Measurements from ENCODE around the gene SMIM29.

The SMIM29 gene

GRCh38 chr6:34248727-34249468, at the start of gene SMIM29:
SMIM29 (minus strand) TSS chr6:34249006; CDS start chr6:34247791, 1,215 bp downstream.
- H3K36me3 ChIP-seq (ENCODE audit: insufficient read depth, low read length): peaks cover 10% of the 10 kb centered on the region

GRCh38 chr6:34295721-34296120, 46.9 kb upstream of the SMIM29 start:
- no peak overlapping the region for H2AFZ ChIP-seq (ENCODE audit: low read depth, low read length)
- H3K27me3 ChIP-seq (ENCODE audit: insufficient read depth, low read length): no peaks in the 10 kb centered on the region
- H3K36me3 ChIP-seq (ENCODE audit: insufficient read depth, low read length): peaks cover 45% of the 10 kb centered on the region
- H3K4me3 ChIP-seq (ENCODE audit: low read length): no peak overlapping the region
- H3K4me1 ChIP-seq (ENCODE audit: insufficient read depth, low read length): no peaks in the 10 kb centered on the region
- no peaks in the 10 kb centered on the region for H3K9me3 ChIP-seq (ENCODE audit: low read length)

More at GRCh38 chr6:34248727-34249468, at the start of gene SMIM29:
- H2AFZ ChIP-seq (ENCODE audit: low read depth, low read length): peak within 1 kb of the TSS; percentile 85
- peaks cover 12% of the 10 kb centered on the region for H3K4me1 ChIP-seq (ENCODE audit: insufficient read depth, low read length)
- no peaks in the 10 kb centered on the region for H3K9me3 ChIP-seq (ENCODE audit: low read length)
- H3K27me3 ChIP-seq (ENCODE audit: insufficient read depth, low read length): no peaks in the 10 kb centered on the region
- H3K4me3 ChIP-seq (ENCODE audit: low read length): peak within 1 kb of the TSS; percentile 78

- no peaks in the 10 kb centered on the region for H3K27me3 ChIP-seq (ENCODE audit: insufficient read depth, low read length)
- H3K4me3 ChIP-seq (ENCODE audit: low read length): no peak overlapping the region
- H2AFZ ChIP-seq (ENCODE audit: low read depth, low read length): no peak overlapping the region
- peaks cover 55% of the 10 kb centered on the region for H3K36me3 ChIP-seq (ENCODE audit: insufficient read depth, low read length)
- H3K4me1 ChIP-seq (ENCODE audit: insufficient read depth, low read length): no peaks in the 10 kb centered on the region
- no peaks in the 10 kb centered on the region for H3K9me3 ChIP-seq (ENCODE audit: low read length)
Measured at GRCh38 chr6:34292954-34293353, 44.1 kb upstream of the SMIM29 start.

- H3K4me3 ChIP-seq (ENCODE audit: low read length): no peak overlapping the region
Measured at GRCh38 chr6:34289137-34289536, 40.3 kb upstream of the SMIM29 start.

GRCh38 chr6:34288581-34288980, 39.8 kb upstream of the SMIM29 start:
- Histone ChIP-seq H3K4me1 (ENCODE audit: insufficient read depth, low read length) (no peaks in the 10 kb centered on the region), H3K27me3 (ENCODE audit: insufficient read depth, low read length) (no peaks in the 10 kb centered on the region), H3K9me3 (ENCODE audit: low read length) (no peaks in the 10 kb centered on the region), H3K4me3 (ENCODE audit: low read length) (no peak overlapping the region), H2AFZ (ENCODE audit: low read depth, low read length) (no peak overlapping the region), H3K36me3 (ENCODE audit: insufficient read depth, low read length) (peaks cover 68% of the 10 kb centered on the region)

More at GRCh38 chr6:34289137-34289536, 40.3 kb upstream of the SMIM29 start:
- Histone ChIP-seq H3K36me3 (ENCODE audit: insufficient read depth, low read length) (peaks cover 66% of the 10 kb centered on the region), H3K9me3 (ENCODE audit: low read length) (no peaks in the 10 kb centered on the region), H3K27me3 (ENCODE audit: insufficient read depth, low read length) (no peaks in the 10 kb centered on the region), H3K4me1 (ENCODE audit: insufficient read depth, low read length) (no peaks in the 10 kb centered on the region), H2AFZ (ENCODE audit: low read depth, low read length) (no peak overlapping the region)

DNA sequence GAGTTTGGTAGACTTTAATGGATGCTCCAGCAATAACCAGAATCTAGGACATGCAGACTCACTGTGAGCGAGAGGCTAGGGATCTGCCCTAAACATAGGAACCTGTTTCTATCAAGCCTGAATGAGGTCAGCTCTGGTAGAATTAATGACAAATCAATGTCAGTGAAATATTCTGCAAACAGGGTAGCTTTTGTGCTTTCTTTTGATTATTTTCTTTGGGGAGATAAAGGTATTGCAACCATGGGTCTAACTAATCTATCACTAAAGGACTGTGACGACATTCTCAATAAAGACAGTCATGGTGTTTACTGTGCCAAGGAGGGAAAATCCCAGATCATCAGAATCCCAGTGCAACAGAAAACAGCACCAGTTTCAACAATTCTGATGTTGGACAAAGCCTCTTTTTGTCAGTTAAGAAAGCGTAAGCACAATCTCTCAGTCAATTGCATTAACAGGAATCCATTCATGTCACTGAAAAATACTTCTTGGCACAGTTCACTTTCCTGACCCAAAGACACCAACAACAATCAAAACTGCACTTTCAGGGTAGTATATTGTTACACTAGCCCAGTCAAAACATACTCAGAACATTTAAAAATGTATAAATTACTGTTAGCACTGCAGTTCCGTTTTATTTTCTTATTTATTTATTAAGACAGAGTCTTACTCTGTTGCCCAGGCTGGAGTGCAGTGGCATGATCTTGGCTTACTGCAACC, 36.8 kb upstream of the SMIM29 start:
- H3K36me3 ChIP-seq (ENCODE audit: insufficient read depth, low read length): peaks cover 63% of the 10 kb centered on the region

GRCh38 chr6:34284563-34285447, 36.0 kb upstream of the SMIM29 start:
- no peak overlapping the region for H3K4me3 ChIP-seq (ENCODE audit: low read length)
- no peak overlapping the region for H2AFZ ChIP-seq (ENCODE audit: low read depth, low read length)
- no peaks in the 10 kb centered on the region for H3K4me1 ChIP-seq (ENCODE audit: insufficient read depth, low read length)
- H3K9me3 ChIP-seq (ENCODE audit: low read length): no peaks in the 10 kb centered on the region
- peaks cover 68% of the 10 kb centered on the region for H3K36me3 ChIP-seq (ENCODE audit: insufficient read depth, low read length)
- H3K27me3 ChIP-seq (ENCODE audit: insufficient read depth, low read length): no peaks in the 10 kb centered on the region

More for the DNA sequence above, 36.8 kb upstream of the SMIM29 start:
- Histone ChIP-seq H3K4me1 (ENCODE audit: insufficient read depth, low read length) (no peaks in the 10 kb centered on the region), H2AFZ (ENCODE audit: low read depth, low read length) (no peak overlapping the region), H3K9me3 (ENCODE audit: low read length) (no peaks in the 10 kb centered on the region), H3K27me3 (ENCODE audit: insufficient read depth, low read length) (no peaks in the 10 kb centered on the region), H3K4me3 (ENCODE audit: low read length) (no peak overlapping the region)

GRCh38 chr6:34281702-34282334, 33.0 kb upstream of the SMIM29 start:
- H3K4me1 ChIP-seq (ENCODE audit: insufficient read depth, low read length): no peaks in the 10 kb centered on the region
- no peak overlapping the region for H3K4me3 ChIP-seq (ENCODE audit: low read length)
- no peaks in the 10 kb centered on the region for H3K9me3 ChIP-seq (ENCODE audit: low read length)
- no peaks in the 10 kb centered on the region for H3K27me3 ChIP-seq (ENCODE audit: insufficient read depth, low read length)
- peaks cover 50% of the 10 kb centered on the region for H3K36me3 ChIP-seq (ENCODE audit: insufficient read depth, low read length)
- no peak overlapping the region for H2AFZ ChIP-seq (ENCODE audit: low read depth, low read length)

- Histone ChIP-seq H3K4me1 (ENCODE audit: insufficient read depth, low read length) (no peaks in the 10 kb centered on the region), H3K4me3 (ENCODE audit: low read length) (no peak overlapping the region), H2AFZ (ENCODE audit: low read depth, low read length) (no peak overlapping the region), H3K27me3 (ENCODE audit: insufficient read depth, low read length) (no peaks in the 10 kb centered on the region), H3K9me3 (ENCODE audit: low read length) (no peaks in the 10 kb centered on the region), H3K36me3 (ENCODE audit: insufficient read depth, low read length) (peaks cover 44% of the 10 kb centered on the region)
Measured at GRCh38 chr6:34280216-34280615, 31.4 kb upstream of the SMIM29 start.

GRCh38 chr6:34278833-34279232, 30.0 kb upstream of the SMIM29 start:
- Histone ChIP-seq H3K4me1 (ENCODE audit: insufficient read depth, low read length) (no peaks in the 10 kb centered on the region), H3K27me3 (ENCODE audit: insufficient read depth, low read length) (no peaks in the 10 kb centered on the region), H2AFZ (ENCODE audit: low read depth, low read length) (no peak overlapping the region)

DNA sequence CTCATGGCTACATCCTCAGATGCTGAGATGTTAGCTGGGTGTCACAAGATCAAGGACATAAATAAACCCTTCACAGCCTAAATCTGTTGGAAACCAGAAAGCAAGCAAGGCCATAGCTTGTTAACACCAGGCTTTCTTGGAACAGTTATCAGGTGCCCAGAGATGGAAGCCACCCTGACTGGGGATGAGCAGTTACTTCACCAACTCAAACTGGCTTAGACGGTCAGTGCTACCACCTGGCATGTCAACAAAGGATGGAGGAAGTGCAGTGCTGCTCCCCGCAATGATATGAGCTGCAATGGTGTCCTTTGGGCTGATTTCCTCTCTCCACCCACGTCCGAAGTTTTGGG, 28.9 kb upstream of the SMIM29 start:
- Histone ChIP-seq H3K27me3 (ENCODE audit: insufficient read depth, low read length) (no peaks in the 10 kb centered on the region), H3K4me1 (ENCODE audit: insufficient read depth, low read length) (no peaks in the 10 kb centered on the region), H3K4me3 (ENCODE audit: low read length) (no peak overlapping the region), H3K36me3 (ENCODE audit: insufficient read depth, low read length) (peaks cover 27% of the 10 kb centered on the region), H3K9me3 (ENCODE audit: low read length) (no peaks in the 10 kb centered on the region), H2AFZ (ENCODE audit: low read depth, low read length) (no peak overlapping the region)

More at GRCh38 chr6:34278833-34279232, 30.0 kb upstream of the SMIM29 start:
- Histone ChIP-seq H3K4me3 (ENCODE audit: low read length) (no peak overlapping the region), H3K36me3 (ENCODE audit: insufficient read depth, low read length) (peaks cover 33% of the 10 kb centered on the region), H3K9me3 (ENCODE audit: low read length) (no peaks in the 10 kb centered on the region)

DNA sequence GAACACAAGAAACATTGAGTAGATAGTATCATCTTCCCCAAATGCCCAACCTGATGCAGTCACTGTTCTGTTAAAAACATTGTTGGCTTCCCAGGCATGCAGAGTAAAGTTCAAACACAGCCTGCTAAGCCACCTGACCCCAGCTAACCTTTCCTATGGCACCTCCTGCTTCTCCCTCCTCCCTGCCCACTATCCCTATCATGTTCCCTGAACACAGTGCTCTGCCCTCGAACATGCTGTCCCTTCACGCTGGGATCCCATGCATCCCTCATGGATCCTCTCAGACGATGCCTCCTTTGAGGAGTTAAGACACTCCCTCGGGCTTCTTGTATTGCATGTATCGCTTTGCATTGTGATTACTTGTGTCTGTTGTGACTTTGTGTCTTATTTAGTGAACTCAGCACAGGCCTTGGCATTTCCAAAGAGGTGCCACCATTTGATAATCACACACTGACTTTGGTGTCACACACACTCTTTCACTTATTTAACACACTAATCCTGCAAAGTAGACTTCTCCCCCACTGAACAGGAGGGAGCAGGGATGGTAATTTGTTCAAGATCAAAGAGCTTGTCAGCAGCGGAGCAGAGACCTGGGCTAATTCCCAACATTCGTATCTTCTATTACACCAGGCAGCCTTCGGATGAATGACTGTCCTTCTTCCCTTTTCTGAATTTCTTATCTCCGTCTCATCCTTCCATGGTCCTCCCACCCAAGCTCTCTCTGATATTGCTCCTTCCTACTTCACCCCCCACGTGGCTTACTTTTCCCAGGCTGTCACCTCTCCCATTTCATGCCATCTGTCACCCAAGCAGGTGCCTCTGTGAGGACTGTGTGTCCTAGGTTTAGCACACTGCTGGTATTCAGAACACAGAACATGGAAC, 28.3 kb upstream of the SMIM29 start:
- Histone ChIP-seq H3K9me3 (ENCODE audit: low read length) (no peaks in the 10 kb centered on the region), H3K36me3 (ENCODE audit: insufficient read depth, low read length) (peaks cover 21% of the 10 kb centered on the region), H3K4me1 (ENCODE audit: insufficient read depth, low read length) (no peaks in the 10 kb centered on the region), H3K27me3 (ENCODE audit: insufficient read depth, low read length) (no peaks in the 10 kb centered on the region), H2AFZ (ENCODE audit: low read depth, low read length) (no peak overlapping the region), H3K4me3 (ENCODE audit: low read length) (no peak overlapping the region)
